Transverse colon (tissue), 4 donors: Measurements from ENCODE around the gene ALPP. TPM values are rescaled to one million over a fixed set of nuclear protein-coding genes. Genes with fewer than 3 reads are reported as not detected.

Experiments
- DNase-seq: peaks from one replicate; pipeline ENCODE4 v3.0.0-alpha.2; 2019
- H3K27ac ChIP-seq, 4 donors: fragments of 200-600 bp; sonication (generic); 2 replicates each; pipeline ENCODE4 v1.5.1; 2016 to 2018; ENCODE audit warnings: inconsistent platforms in 4 of 4
- H3K27me3 ChIP-seq: fragments of 200-600 bp; sonication (generic); 2 replicates; pipeline ENCODE4 v1.5.1; 2017; ENCODE audit warnings: inconsistent platforms
- H3K36me3 ChIP-seq, 4 donors: fragments of 200-600 bp; sonication (generic); 2 replicates each; pipeline ENCODE4 v1.5.1; 2017 to 2019; ENCODE audit warnings: inconsistent platforms in 4 of 4
- H3K4me1 ChIP-seq, 4 donors: fragments of 200-600 bp; sonication (generic); 2 replicates each; pipeline ENCODE4 v1.5.1; 2017 to 2020; ENCODE audit warnings: inconsistent platforms in 4 of 4
- H3K4me3 ChIP-seq, 4 donors: fragments of 200-600 bp; sonication (generic); 1 replicate in 1 of 4; 2 replicates in 3 of 4; pipeline versions ENCODE4 v1.5.1 to v1.6.1; 2017 to 2019; ENCODE audit warnings: inconsistent platforms in 4 of 4
- H3K9me3 ChIP-seq, 2 donors: fragments of 200-600 bp; sonication (generic); 2 replicates each; pipeline ENCODE4 v1.5.1; 2017 to 2019; ENCODE audit warnings: inconsistent platforms in 2 of 2
- CTCF ChIP-seq, 5 experiments: fragments of 200-600 bp in 3 of 5; fragments of 450-650 bp in 2 of 5; sonication (generic) in 3 of 5; IDR thresholded peaks; 1 replicate in 2 of 5; 2 replicates in 3 of 5; pipeline ENCODE4 v1.5.1; 2016 to 2017; ENCODE audit warnings: antibody characterized with exemption in 5 of 5, inconsistent platforms in 3 of 5, mild to moderate bottlenecking in 2 of 5, moderate library complexity in 1 of 5
- EP300 ChIP-seq: sonication (generic); formaldehyde crosslinking; IDR thresholded peaks from one replicate; pipeline ENCODE4 v1.6.1; 2017; ENCODE audit warnings: antibody characterized with exemption, low read depth
- POLR2A ChIP-seq: fragments of 450-650 bp; IDR thresholded peaks from one replicate; pipeline ENCODE4 v1.6.1; 2016; ENCODE audit warnings: antibody characterized with exemption, mild to moderate bottlenecking, moderate library complexity
- POLR2AphosphoS5 ChIP-seq, 3 donors: sonication (generic); formaldehyde crosslinking; IDR thresholded peaks; one replicate each; pipeline ENCODE4 v1.6.1; 2016; ENCODE audit warnings: antibody characterized with exemption in 3 of 3
- WGBS, 2 donors: methylation state at CpG; one replicate each; pipeline ENCODE4 v1.1.5; 2018; ENCODE audit warnings: low coverage in 1 of 2; 5-methylcytosine and 5-hydroxymethylcytosine counted together
- in situ Hi-C, 4 donors: fragments of 200-750 bp; cut with MboI; loops; one replicate each; pipeline versions ENCODE4 v1.15.0 to v1.15.1; 2017; ENCODE audit warnings: low sequenced_read_pairs in 3 of 4, low pct_ligation_motif_present in 1 of 4, low pct_unique_long_range_greater_than_20kb in 1 of 4
- intact Hi-C: fragments of 100-400 bp; cut with DNase I; formaldehyde crosslinking; loops from one replicate; pipeline ENCODE4 v1.15.1; 2023; ENCODE audit warnings: low total_unique reads
- total RNA-seq, 4 donors: library from RNA; depleted of rRNA; stranded (reverse); fragments of >200 nt; gene quantifications; one replicate each; pipeline ENCODE4 v1.1.0, GENCODE V29; 2016

Gene ALPP
- total RNA-seq, 4 donors from 2014 or later = not detected

GRCh38 chr2:232396683-232397082, 18.1 kb downstream of the ALPP start:
- Histone ChIP-seq H3K9me3 (no peaks in the 10 kb centered on the region), H3K27ac (no peak overlapping the region), H3K36me3 (no peaks in the 10 kb centered on the region), H3K27me3 (peaks cover 24% of the 10 kb centered on the region), H3K4me3 (no peak overlapping the region), H3K4me1 (peaks cover 0 to 9% (median 4%) of the 10 kb centered on the region in 4 donors)
- intact Hi-C loops (no loop called here), in situ Hi-C loops (no loop called here)
- DNase-seq = no peak
- TF ChIP-seq POLR2A (no peak), CTCF (IDR thresholded peaks at IDR 0.05) (no peak), EP300 (no peak), POLR2AphosphoS5 (IDR thresholded peaks at IDR 0.05) (no peak)
- WGBS, 2 donors = 79 to 88% methylated on average over 2 of the region's 2 CpGs

- in situ Hi-C loops = no loop called here
- intact Hi-C loops = no loop called here
- H3K4me3 ChIP-seq = no peak overlapping the region
- no peaks in the 10 kb centered on the region for H3K36me3 ChIP-seq
- no peaks in the 10 kb centered on the region for H3K9me3 ChIP-seq
- no peak for DNase-seq
- TF ChIP-seq POLR2AphosphoS5 (IDR thresholded peaks at IDR 0.05) (no peak), POLR2A (no peak), EP300 (no peak), CTCF (IDR thresholded peaks at IDR 0.05) (no peak)
- WGBS, 2 donors = 69 to 75% methylated on average over 3 to 5 of the region's 5 CpGs
- H3K4me1 ChIP-seq = peaks cover 0 to 9% (median 4%) of the 10 kb centered on the region in 4 donors
- H3K27ac ChIP-seq = peak overlapping the region in 2 of 4 donors; percentile 13 to 43
- peaks cover 15% of the 10 kb centered on the region for H3K27me3 ChIP-seq
Observed at GRCh38 chr2:232398293-232399034, 19.9 kb downstream of the ALPP start.

- no peaks in the 10 kb centered on the region for H3K36me3 ChIP-seq
- peak overlapping the region in 1 of 4 donors; percentile 33 for H3K27ac ChIP-seq
- peaks cover 11% of the 10 kb centered on the region for H3K27me3 ChIP-seq
- no peaks in the 10 kb centered on the region for H3K9me3 ChIP-seq
- intact Hi-C loops (no loop called here), in situ Hi-C loops (no loop called here)
- 18 to 36% methylated on average over 2 to 9 of the region's 9 CpGs for WGBS, 2 donors
- no peak for TF ChIP-seq EP300
- TF ChIP-seq POLR2A = no peak
- no peak for TF ChIP-seq CTCF (IDR thresholded peaks at IDR 0.05)
- TF ChIP-seq POLR2AphosphoS5 (IDR thresholded peaks at IDR 0.05) = no peak
- DNase-seq = no peak
- no peak overlapping the region for H3K4me3 ChIP-seq
- peaks cover 0 to 9% (median 4%) of the 10 kb centered on the region in 4 donors for H3K4me1 ChIP-seq
Observed at GRCh38 chr2:232400256-232401015, 21.9 kb downstream of the ALPP start.

- in situ Hi-C loops (no loop called here), intact Hi-C loops (no loop called here)
- Histone ChIP-seq H3K27ac (no peak overlapping the region), H3K4me1 (peaks cover 0 to 9% (median 4%) of the 10 kb centered on the region in 4 donors), H3K27me3 (no peaks in the 10 kb centered on the region), H3K9me3 (no peaks in the 10 kb centered on the region), H3K36me3 (no peaks in the 10 kb centered on the region), H3K4me3 (no peak overlapping the region)
- 90 to 100% methylated on average over 1 to 3 of the region's 3 CpGs for WGBS, 2 donors
- no peak for DNase-seq
- no peak for TF ChIP-seq POLR2AphosphoS5 (IDR thresholded peaks at IDR 0.05)
- TF ChIP-seq POLR2A = no peak
- no peak for TF ChIP-seq CTCF (IDR thresholded peaks at IDR 0.05)
- TF ChIP-seq EP300 = no peak
Observed at GRCh38 chr2:232402518-232402917, 24.0 kb downstream of the ALPP start.
